ENCODE results near the gene CDX1.

The CDX1 gene

GRCh38 chr5:150188146-150188842 lies 21.7 kb downstream of the CDX1 start:
- H3K4me3 ChIP-seq (ENCODE audit: control insufficient read depth, low read depth, low read length): no peak overlapping the region
- TF ChIP-seq CTCF (IDR thresholded peaks at IDR 0.05; ENCODE audit: control insufficient read depth, insufficient read depth, low read depth, low read length, missing control alignments): no peak
- DNase-seq (ENCODE audit: low read depth): no peak

DNA sequence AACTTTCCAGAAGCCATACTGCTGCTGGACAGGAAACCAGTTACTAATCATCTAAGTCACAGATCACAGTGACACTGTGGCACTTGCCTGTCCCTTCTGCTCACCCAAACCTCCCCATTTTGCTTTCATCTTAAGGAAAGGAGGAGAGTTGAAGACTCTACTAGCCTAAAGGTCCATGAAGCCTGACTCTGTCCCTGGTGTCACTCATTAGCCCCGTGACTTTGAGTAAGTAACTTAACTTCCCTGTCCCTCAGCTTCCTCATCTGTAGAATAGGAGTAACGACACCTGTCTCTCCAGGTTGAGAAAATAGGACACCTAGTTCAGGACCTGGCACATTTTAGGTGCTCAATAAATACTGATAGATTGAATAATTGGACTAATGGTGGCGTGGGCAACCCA lies 22.7 kb downstream of the CDX1 start:
- no peak for DNase-seq (ENCODE audit: low read depth)
- H3K4me3 ChIP-seq (ENCODE audit: control insufficient read depth, low read depth, low read length): no peak overlapping the region
- no peak for TF ChIP-seq CTCF (IDR thresholded peaks at IDR 0.05; ENCODE audit: control insufficient read depth, insufficient read depth, low read depth, low read length, missing control alignments)

DNA sequence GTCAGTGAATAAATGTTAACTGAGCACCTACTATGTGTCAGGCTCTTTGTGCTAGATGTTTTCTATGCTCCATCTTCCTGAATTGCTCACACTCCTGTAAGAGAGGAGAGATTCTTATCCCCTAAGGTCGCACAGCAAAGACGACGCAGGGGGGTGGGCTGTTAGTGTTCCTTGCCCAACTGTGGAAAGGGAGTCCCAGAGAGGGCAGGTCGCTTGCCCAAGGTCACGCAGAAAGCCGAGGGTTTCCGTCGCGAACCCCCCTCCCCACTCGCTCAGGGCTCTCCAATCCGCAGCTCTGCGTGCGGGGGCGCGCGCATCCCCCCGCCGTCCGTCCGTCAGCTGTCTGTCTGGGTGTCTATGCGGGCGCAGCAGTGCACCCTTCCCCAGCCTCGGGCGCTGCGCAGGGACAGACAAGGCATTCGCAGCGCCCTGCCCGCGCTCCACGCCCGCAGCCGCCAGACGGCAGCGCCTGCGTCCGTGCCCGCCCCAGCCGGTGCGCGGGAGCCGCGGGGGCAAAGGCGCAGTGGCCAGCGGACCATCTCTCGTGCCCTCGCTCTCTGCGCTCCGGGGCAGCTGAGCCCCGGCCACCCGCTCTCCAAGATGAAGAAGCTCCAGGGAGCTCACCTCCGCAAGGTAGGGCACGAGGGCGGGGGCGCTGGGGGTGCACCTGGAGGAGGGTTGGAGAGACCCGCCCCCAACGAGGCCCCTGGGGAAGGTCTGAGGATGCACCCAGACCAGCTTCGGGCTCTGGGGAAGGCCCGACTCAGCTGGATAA lies 23.3 kb downstream of the CDX1 start, which contains the start of gene SLC6A7:
Gene SLC6A7 (plus strand): TSS at position 335 of the 775 bp plus-strand sequence. CDS start 266 bp downstream, at position 601.
- no peak for DNase-seq (ENCODE audit: low read depth)
- no peak within 1 kb of the TSS for H3K4me3 ChIP-seq (ENCODE audit: control insufficient read depth, low read depth, low read length)
- TF ChIP-seq CTCF (IDR thresholded peaks at IDR 0.05; ENCODE audit: control insufficient read depth, insufficient read depth, low read depth, low read length, missing control alignments): no peak

DNA sequence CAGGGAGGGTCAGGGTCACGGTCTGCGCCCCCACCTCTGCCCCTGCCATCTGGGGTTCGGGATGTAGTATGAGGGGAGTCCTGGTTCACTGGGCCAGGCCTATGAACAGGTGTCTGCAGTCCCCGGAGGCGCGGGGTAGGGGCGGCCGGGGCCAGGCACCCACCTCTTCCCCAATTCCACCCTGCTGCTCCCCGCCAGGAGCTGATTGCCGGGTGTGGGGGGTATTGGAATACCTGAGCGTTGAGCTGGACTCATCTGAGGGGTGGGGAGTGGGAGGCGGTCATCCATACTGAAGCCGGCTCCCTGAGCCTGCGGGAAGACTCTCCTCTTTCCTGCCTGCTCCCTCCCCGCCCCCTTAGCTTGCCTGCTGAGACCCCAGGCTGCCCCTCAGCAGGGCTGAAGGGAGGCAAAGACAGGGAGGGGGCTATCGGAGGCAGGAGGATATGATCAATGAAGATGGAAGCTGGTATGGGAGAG lies 24.0 kb downstream of the CDX1 start:
- no peak overlapping the region for H3K4me3 ChIP-seq (ENCODE audit: control insufficient read depth, low read depth, low read length)
- TF ChIP-seq CTCF (IDR thresholded peaks at IDR 0.05; ENCODE audit: control insufficient read depth, insufficient read depth, low read depth, low read length, missing control alignments): no peak
- no peak for DNase-seq (ENCODE audit: low read depth)

DNA sequence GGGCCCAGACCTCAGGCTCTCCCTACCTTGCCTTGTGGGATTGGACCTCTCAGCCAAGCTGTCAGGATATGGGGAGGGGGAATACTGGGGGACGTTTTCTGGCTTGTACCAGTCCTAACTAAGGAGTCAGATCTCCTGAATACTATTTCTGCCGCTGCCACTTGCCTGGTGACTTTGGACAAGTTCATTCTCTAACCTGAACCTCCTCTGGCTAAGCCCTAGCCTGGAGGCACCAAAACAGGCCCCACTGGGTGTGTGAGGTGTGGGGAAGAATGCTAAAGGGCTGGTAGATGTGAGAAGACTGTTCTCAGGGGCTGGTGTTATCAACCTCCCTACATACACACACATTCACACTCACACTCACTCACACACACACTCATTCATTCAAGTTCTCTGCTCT lies 24.4 kb downstream of the CDX1 start:
- no peak for DNase-seq (ENCODE audit: low read depth)
- H3K4me3 ChIP-seq (ENCODE audit: control insufficient read depth, low read depth, low read length): no peak overlapping the region

GRCh38 chr5:150192462-150192861 lies 25.9 kb downstream of the CDX1 start:
- no peak for DNase-seq (ENCODE audit: low read depth)
- no peak for TF ChIP-seq CTCF (IDR thresholded peaks at IDR 0.05; ENCODE audit: control insufficient read depth, insufficient read depth, low read depth, low read length, missing control alignments)
- no peak overlapping the region for H3K4me3 ChIP-seq (ENCODE audit: control insufficient read depth, low read depth, low read length)

More for the DNA sequence above, 24.4 kb downstream of the CDX1 start:
- no peak for TF ChIP-seq CTCF (IDR thresholded peaks at IDR 0.05; ENCODE audit: control insufficient read depth, insufficient read depth, low read depth, low read length, missing control alignments)

Data from AG09309 (cell line).